Tibial nerve (tissue), 4 donors: ENCODE data around the gene N4BP2L1. TPM values are rescaled to one million over a fixed set of nuclear protein-coding genes. Genes with fewer than 3 reads are reported as not detected.

Source experiments
- DNase-seq, 2 donors: peaks; one replicate each; pipeline ENCODE4 v3.0.0-alpha.2; 2019; ENCODE audit warnings: low spot score in 2 of 2
- H3K27ac ChIP-seq, 4 donors: fragments of 200-600 bp; sonication (generic) in 3 of 4; one replicate each; pipeline ENCODE4 v1.5.1; 2017 to 2019; ENCODE audit warnings: mild to moderate bottlenecking in 1 of 4
- H3K27me3 ChIP-seq, 2 donors: fragments of 200-600 bp; sonication (generic) in 1 of 2; one replicate each; pipeline versions ENCODE4 v1.5.1 to v1.6.0; 2017 to 2019
- H3K36me3 ChIP-seq, 3 donors: fragments of 200-600 bp; sonication (generic); one replicate each; pipeline ENCODE4 v1.5.1; 2018 to 2019
- H3K4me1 ChIP-seq, 4 donors: fragments of 200-600 bp; sonication (generic) in 3 of 4; one replicate each; pipeline ENCODE4 v1.5.1; 2017 to 2019
- H3K4me3 ChIP-seq, 4 donors: fragments of 200-600 bp; sonication (generic) in 3 of 4; one replicate each; pipeline ENCODE4 v1.5.1; 2017 to 2019; ENCODE audit warnings: mild to moderate bottlenecking in 1 of 4, moderate library complexity in 1 of 4
- H3K9me3 ChIP-seq, 4 donors: fragments of 200-600 bp; sonication (generic) in 3 of 4; one replicate each; pipeline ENCODE4 v1.5.1; 2017 to 2019
- EP300 ChIP-seq, 2 donors: sonication (generic); formaldehyde crosslinking; IDR thresholded peaks; one replicate each; pipeline ENCODE4 v1.6.1; 2017; ENCODE audit warnings: antibody characterized with exemption in 2 of 2, mild to moderate bottlenecking in 1 of 2
- POLR2A ChIP-seq, 2 donors: fragments of 450-650 bp; IDR thresholded peaks; one replicate each; pipeline ENCODE4 v1.6.1; 2017; ENCODE audit warnings: antibody characterized with exemption in 2 of 2, mild to moderate bottlenecking in 2 of 2, moderate library complexity in 2 of 2
- WGBS, 2 donors: methylation state at CpG; one replicate each; pipeline ENCODE4 v1.1.5; 2018; 5-methylcytosine and 5-hydroxymethylcytosine counted together
- total RNA-seq, 4 donors: library from RNA; depleted of rRNA; stranded (reverse); fragments of >200 nt; gene quantifications; one replicate each; pipeline ENCODE4 v1.1.0, GENCODE V29; 2016
- TF ChIP-seq, protein P1 (sequence below), 5 experiments: fragments of 200-600 bp in 3 of 5; fragments of 450-650 bp in 2 of 5; sonication (generic) in 3 of 5; IDR thresholded peaks; one replicate each; pipeline ENCODE4 v1.5.1; 2016 to 2019; ENCODE audit warnings: antibody characterized with exemption in 5 of 5, mild to moderate bottlenecking in 3 of 5, moderate library complexity in 2 of 5

Gene N4BP2L1
- total RNA-seq, result 10 to 100 TPM; 15.6 to 31.4 (median 24.5) TPM

DNA sequence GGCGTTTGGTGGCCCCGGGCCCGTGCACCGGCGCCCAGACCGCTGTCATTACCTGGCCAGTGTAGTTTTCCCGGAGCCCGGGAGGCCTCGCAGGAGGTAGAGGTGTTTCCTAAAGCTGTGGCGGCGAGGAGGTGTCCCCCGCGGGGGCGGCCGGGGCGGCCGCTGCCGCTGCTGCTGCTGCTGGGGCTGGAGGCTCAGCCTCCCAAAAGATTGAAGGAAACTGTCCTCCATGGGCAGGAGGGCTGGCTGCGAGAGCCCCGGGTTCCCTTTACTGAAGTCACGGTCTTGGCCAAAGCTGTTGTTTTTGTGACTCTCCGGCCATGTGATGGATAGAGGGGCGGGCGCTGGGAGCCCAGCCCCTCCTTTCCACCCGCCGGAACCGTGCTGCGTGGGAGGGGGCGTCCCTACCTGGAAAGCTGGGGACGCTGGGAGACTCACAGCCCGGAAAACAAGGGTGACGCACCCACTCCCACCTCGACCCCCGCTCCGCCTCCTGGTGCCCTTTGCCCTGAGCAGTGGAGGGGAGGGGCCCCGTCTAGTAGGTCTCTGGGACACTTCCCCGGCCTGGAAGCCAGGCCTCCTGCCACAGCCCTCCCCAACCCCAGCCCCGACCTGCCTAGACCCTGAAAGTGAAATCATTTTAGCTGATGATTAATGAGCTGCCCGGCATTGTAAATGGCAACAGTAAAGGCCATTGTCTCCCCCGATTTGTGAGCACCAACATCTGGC, at the start of gene N4BP2L1:
Gene N4BP2L1 (minus strand): TSS at position 279 of the 729 bp plus-strand sequence. CDS start 48 bp downstream, at position 231.
- peaks cover 0 to 8% (median 0%) of the 10 kb centered on the region in 3 donors for H3K36me3 ChIP-seq
- peak within 1 kb of the TSS; percentile 75 to 99 (median 96) for H3K27ac ChIP-seq
- no peaks in the 10 kb centered on the region for H3K9me3 ChIP-seq
- peak; percentile 63 to 80 for DNase-seq
- TF ChIP-seq POLR2A (IDR thresholded peaks at IDR 0.05), result peak; percentile 89 to 96
- TF ChIP-seq EP300 (IDR thresholded peaks at IDR 0.05), result peak; percentile 50 to 99
- TF ChIP-seq, protein P1, sequence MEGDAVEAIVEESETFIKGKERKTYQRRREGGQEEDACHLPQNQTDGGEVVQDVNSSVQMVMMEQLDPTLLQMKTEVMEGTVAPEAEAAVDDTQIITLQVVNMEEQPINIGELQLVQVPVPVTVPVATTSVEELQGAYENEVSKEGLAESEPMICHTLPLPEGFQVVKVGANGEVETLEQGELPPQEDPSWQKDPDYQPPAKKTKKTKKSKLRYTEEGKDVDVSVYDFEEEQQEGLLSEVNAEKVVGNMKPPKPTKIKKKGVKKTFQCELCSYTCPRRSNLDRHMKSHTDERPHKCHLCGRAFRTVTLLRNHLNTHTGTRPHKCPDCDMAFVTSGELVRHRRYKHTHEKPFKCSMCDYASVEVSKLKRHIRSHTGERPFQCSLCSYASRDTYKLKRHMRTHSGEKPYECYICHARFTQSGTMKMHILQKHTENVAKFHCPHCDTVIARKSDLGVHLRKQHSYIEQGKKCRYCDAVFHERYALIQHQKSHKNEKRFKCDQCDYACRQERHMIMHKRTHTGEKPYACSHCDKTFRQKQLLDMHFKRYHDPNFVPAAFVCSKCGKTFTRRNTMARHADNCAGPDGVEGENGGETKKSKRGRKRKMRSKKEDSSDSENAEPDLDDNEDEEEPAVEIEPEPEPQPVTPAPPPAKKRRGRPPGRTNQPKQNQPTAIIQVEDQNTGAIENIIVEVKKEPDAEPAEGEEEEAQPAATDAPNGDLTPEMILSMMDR (IDR thresholded peaks at IDR 0.05), result no peak
- H3K27me3 ChIP-seq, result no peaks in the 10 kb centered on the region
- peaks cover 0 to 32% (median 13%) of the 10 kb centered on the region in 4 donors for H3K4me1 ChIP-seq
- 1% methylated on average over 21 to 28 of the region's 40 CpGs for WGBS, 2 donors
- peak within 1 kb of the TSS; percentile 63 to 93 (median 81) for H3K4me3 ChIP-seq

DNA sequence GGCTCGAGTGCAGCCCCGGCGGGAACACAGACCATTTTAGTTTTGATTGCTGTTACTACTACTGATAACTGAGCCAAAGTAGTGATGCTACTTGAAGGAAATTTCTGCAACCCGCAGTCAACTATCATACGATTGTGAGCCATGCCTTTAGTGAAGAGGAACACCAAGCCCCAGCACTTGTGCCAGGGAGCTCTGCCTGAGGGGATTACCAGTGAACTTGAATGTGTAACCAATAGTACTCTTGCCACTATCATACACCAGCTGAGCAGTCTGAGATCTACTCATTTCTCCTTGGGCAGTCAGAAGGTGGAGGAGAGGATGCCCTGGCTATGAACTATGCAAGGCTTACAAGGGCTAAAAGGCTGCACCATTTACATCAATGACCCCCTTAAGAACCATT, 49.0 kb upstream of the N4BP2L1 start:
- DNase-seq, result no peak
- peaks cover 0 to under 1% (median 0%) of the 10 kb centered on the region in 4 donors for H3K4me1 ChIP-seq
- no peaks in the 10 kb centered on the region for H3K9me3 ChIP-seq
- H3K36me3 ChIP-seq, result peaks cover 0 to 22% (median 0%) of the 10 kb centered on the region in 3 donors
- 88 to 89% methylated on average over 5 of the region's 5 CpGs for WGBS, 2 donors
- no peak overlapping the region for H3K4me3 ChIP-seq
- H3K27me3 ChIP-seq, result no peaks in the 10 kb centered on the region
- no peak overlapping the region for H3K27ac ChIP-seq
- TF ChIP-seq EP300 (IDR thresholded peaks at IDR 0.05) (no peak), POLR2A (IDR thresholded peaks at IDR 0.05) (no peak)
- TF ChIP-seq, protein P1 (IDR thresholded peaks at IDR 0.05), result no peak

DNA sequence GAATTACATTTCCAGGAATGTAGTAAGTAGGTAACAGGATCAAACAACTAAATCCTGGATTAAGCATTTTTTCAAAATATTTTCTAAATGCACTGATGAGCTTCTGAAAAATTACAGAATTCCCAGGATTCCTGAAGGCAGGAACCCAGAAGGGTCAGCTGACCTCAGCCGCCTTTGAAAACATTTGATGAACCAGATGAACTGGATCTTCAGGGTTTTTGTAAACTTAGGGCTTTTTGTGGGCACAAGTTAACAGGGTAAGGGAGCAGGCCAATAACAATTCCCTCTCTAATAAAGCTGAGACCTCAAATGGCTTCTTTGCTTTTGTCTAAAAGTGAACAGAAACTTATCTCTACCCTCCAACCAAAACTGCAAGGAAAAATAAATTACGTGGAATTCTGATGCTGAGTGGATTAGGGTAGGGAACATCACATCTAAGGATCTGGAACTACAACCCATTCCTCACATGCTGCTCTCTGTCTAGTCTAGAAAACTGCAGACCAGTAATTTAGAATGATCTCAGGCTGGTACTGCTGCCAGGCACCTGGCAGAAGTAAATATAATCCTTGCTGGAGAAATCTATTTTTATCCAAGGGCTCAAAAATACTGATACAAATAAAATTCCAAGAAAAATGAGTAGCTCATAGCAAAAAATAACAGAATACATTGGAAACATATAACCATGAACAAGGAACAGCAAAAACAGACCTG, 48.2 kb upstream of the N4BP2L1 start:
- no peak for DNase-seq
- WGBS, 2 donors, result 68 to 69% methylated on average over 2 of the region's 2 CpGs

DNA sequence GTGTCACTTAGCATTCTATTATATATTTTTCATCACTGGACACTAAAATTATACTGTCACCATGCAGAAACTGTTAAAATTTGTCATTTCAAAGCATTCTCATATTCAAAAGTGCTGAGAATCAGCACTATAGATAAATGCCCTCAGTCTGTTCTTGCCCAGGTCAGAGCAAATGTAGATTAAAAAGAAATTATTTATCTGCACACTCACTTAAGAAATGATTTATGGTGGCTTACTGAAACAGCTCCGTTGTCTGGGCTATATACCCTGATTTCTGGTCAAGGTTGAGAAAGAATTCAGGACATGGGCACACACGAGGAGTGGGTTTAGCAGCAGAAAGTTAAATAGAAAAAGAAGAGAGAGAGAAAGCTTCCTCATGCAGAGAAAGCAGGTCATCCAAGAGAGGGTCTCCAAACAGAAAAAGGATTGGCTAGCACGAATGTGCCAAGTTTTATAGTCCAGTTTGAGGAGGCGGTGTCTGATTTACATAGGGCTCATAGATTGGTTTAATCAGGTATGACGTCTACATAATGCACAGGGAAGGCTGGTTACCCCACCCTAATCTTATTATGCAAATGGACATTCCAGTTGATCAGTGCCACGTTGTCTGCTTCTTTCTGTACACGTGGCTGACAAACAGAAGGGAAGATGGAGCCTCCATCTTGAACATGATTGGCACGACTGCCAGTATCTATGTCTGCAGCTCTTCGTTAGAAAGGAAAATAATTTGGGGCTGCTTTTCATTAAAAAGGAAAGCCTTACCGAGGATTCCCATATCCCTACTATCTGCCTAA, 47.3 kb upstream of the N4BP2L1 start:
- H3K27me3 ChIP-seq, result no peaks in the 10 kb centered on the region
- DNase-seq, result no peak
- H3K4me1 ChIP-seq, result peaks cover 0 to 8% (median 0%) of the 10 kb centered on the region in 4 donors
- no peak overlapping the region for H3K27ac ChIP-seq
- TF ChIP-seq, protein P1 (IDR thresholded peaks at IDR 0.05), result no peak
- no peak for TF ChIP-seq POLR2A (IDR thresholded peaks at IDR 0.05)
- no peak for TF ChIP-seq EP300 (IDR thresholded peaks at IDR 0.05)
- no peaks in the 10 kb centered on the region for H3K9me3 ChIP-seq
- no peak overlapping the region for H3K4me3 ChIP-seq
- H3K36me3 ChIP-seq, result peaks cover 0 to 25% (median 0%) of the 10 kb centered on the region in 3 donors
- 79 to 81% methylated on average over 10 of the region's 10 CpGs for WGBS, 2 donors

More for the DNA sequence above, 48.2 kb upstream of the N4BP2L1 start:
- H3K9me3 ChIP-seq, result no peaks in the 10 kb centered on the region
- H3K27ac ChIP-seq, result no peak overlapping the region
- no peak overlapping the region for H3K4me3 ChIP-seq
- peaks cover 0 to 6% (median 0%) of the 10 kb centered on the region in 4 donors for H3K4me1 ChIP-seq
- H3K36me3 ChIP-seq, result peaks cover 0 to 22% (median 0%) of the 10 kb centered on the region in 3 donors
- TF ChIP-seq EP300 (IDR thresholded peaks at IDR 0.05) (no peak), POLR2A (IDR thresholded peaks at IDR 0.05) (no peak)
- TF ChIP-seq, protein P1 (IDR thresholded peaks at IDR 0.05), result no peak
- H3K27me3 ChIP-seq, result no peaks in the 10 kb centered on the region
